Measurements from ENCODE around the gene NDST1. TPM values are rescaled to one million over a fixed set of nuclear protein-coding genes. Genes with fewer than 3 reads are reported as not detected.

Gene NDST1
- total RNA-seq, 6 experiments from 2014 or later: 126 to 199 (median 147) TPM

- Mint-ChIP-seq H3K36me3 (ENCODE audit: low read depth) (no peaks in the 10 kb centered on the region), H3K27me3 (ENCODE audit: insufficient read depth) (peaks cover 6% of the 10 kb centered on the region), H3K4me1 (ENCODE audit: low read depth) (peaks cover 15% of the 10 kb centered on the region), H3K4me3 (no peak overlapping the region), H3K9me3 (no peaks in the 10 kb centered on the region), H3K27ac (no peak overlapping the region)
- no peak for DNase-seq
- TF ChIP-seq, protein P1, sequence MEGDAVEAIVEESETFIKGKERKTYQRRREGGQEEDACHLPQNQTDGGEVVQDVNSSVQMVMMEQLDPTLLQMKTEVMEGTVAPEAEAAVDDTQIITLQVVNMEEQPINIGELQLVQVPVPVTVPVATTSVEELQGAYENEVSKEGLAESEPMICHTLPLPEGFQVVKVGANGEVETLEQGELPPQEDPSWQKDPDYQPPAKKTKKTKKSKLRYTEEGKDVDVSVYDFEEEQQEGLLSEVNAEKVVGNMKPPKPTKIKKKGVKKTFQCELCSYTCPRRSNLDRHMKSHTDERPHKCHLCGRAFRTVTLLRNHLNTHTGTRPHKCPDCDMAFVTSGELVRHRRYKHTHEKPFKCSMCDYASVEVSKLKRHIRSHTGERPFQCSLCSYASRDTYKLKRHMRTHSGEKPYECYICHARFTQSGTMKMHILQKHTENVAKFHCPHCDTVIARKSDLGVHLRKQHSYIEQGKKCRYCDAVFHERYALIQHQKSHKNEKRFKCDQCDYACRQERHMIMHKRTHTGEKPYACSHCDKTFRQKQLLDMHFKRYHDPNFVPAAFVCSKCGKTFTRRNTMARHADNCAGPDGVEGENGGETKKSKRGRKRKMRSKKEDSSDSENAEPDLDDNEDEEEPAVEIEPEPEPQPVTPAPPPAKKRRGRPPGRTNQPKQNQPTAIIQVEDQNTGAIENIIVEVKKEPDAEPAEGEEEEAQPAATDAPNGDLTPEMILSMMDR (IDR thresholded peaks at IDR 0.05): no peak
These were observed 90.9 kb downstream of the NDST1 start for GRCh38 chr5:150598821-150599273.

DNA sequence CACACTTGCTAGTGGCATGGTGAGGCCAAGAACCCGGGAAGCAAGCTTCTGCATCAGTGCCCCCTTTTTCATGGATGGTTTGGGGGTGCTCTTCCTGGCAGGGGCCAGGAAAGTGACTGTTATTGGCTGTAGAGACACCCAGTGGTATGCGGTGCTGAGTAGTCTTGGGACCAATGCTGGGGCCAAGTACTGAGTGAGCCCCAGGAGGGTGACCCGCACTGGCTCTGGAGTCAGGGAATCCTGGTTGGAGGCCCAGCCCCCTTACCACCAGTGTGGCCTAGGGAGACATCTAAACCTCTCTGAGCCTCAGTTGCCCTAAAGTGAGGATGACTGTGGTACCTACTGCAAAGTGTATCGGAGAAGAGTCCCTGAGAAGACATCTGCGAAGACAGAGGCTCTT is 91.3 kb downstream of the NDST1 start:
- DNase-seq: no peak
- Mint-ChIP-seq H3K36me3 (ENCODE audit: low read depth) (no peaks in the 10 kb centered on the region), H3K4me3 (no peak overlapping the region), H3K4me1 (ENCODE audit: low read depth) (peaks cover 14% of the 10 kb centered on the region), H3K27ac (no peak overlapping the region), H3K27me3 (ENCODE audit: insufficient read depth) (peaks cover 6% of the 10 kb centered on the region), H3K9me3 (no peaks in the 10 kb centered on the region)
- TF ChIP-seq, protein P1 (IDR thresholded peaks at IDR 0.05): no peak

GRCh38 chr5:150599917-150600511 is 92.1 kb downstream of the NDST1 start:
- peak; percentile 35 for DNase-seq
- Mint-ChIP-seq H3K4me3 (no peak overlapping the region), H3K9me3 (no peaks in the 10 kb centered on the region), H3K27me3 (ENCODE audit: insufficient read depth) (peaks cover 6% of the 10 kb centered on the region), H3K27ac (no peak overlapping the region), H3K36me3 (ENCODE audit: low read depth) (no peaks in the 10 kb centered on the region), H3K4me1 (ENCODE audit: low read depth) (peaks cover 14% of the 10 kb centered on the region)
- TF ChIP-seq, protein P1 (IDR thresholded peaks at IDR 0.05): no peak

DNA sequence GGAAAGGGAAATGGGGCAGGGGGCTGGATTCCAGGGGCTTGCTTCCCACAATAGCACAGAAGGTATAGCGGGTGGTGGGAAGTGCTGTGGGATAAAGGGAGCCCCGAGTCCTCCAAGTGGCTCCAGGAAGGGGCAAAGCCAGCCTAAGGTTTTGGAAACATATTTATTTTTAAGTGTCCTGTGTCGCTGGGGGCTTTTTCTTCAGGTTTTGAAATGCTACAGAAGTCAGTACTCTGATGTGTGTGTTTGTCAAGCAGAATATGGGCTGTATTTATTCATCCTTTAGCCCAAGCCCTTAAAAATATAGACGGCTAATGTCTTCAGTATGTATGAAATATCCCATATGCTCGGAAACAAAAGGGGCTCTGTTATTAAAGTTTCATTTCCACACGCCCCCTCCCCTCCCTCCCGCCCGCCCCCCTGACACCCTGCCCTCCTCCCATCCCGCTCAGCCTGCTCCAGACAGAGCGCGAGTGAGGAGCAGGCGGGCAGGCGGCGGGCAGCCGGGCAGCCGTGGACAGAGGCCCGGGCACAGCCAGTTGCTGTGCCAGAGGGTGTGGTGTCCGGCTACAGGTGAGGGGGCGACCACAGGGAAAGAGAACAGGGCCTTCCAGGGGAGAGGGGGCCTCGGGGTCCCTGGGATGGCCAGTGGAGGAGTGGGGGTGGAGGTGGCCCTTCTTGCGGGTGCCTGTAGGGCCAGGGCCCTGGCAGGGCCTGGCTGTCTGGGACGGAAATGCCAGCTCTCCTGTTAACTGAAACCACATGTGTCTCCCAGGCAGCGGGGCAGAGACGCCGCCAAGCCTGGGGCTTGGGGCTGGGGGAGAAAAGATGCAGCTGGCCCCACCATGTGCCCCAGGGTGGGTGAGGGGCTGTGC is 92.9 kb downstream of the NDST1 start:
- no peak for DNase-seq
- no peak overlapping the region for H3K27ac Mint-ChIP-seq
- TF ChIP-seq, protein P1 (IDR thresholded peaks at IDR 0.05): no peak
- H3K4me1 Mint-ChIP-seq (ENCODE audit: low read depth): peaks cover 14% of the 10 kb centered on the region
- no peaks in the 10 kb centered on the region for H3K9me3 Mint-ChIP-seq
- no peaks in the 10 kb centered on the region for H3K36me3 Mint-ChIP-seq (ENCODE audit: low read depth)
- H3K27me3 Mint-ChIP-seq (ENCODE audit: insufficient read depth): peaks cover 4% of the 10 kb centered on the region
- no peak overlapping the region for H3K4me3 Mint-ChIP-seq

DNA sequence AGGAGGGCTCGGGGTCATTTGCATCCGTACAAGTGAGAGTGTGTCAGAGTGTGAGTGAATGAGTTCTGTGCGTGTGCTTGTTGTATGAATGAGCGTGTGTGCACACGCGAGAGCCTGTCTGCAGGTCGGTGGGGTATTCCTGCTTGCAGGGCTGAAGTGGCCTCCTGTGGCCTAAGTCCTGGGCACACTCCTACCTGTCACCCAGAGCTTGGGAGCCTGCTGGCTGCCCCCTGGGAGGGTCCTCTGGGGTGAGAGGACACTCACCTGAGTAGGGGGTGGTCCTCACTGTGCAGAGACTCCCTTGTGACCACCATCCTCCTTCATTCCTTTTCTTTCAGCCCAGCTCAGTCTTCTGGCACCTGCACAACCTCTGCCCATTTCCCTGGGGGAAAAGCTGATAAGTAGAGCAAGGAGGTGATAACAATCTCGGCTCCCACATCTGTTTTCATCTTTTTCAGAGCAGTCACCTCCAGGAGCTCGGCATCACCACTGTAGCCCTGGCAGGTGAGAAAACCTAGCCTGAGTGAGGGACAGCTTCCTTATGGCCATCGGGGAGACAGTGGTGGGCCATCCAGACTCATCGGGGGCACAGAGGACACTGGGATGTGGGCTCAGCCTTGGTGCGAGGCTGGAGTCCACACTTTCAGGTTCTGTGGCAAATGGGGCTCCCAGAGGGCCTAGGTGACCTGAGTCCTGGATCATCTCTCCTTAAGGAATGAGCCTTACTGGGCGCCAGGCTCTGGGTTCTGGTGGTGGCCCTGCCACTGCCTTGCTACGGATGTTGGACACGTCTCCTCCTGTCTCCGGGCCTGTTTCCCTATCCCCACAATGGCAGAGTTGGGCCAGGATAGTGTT is 93.8 kb downstream of the NDST1 start:
- no peak overlapping the region for H3K4me3 Mint-ChIP-seq
- DNase-seq: no peak
- peaks cover 14% of the 10 kb centered on the region for H3K4me1 Mint-ChIP-seq (ENCODE audit: low read depth)
- TF ChIP-seq, protein P1 (IDR thresholded peaks at IDR 0.05): no peak
- H3K27ac Mint-ChIP-seq: no peak overlapping the region
- no peaks in the 10 kb centered on the region for H3K36me3 Mint-ChIP-seq (ENCODE audit: low read depth)
- H3K27me3 Mint-ChIP-seq (ENCODE audit: insufficient read depth): peaks cover 4% of the 10 kb centered on the region
- H3K9me3 Mint-ChIP-seq: no peaks in the 10 kb centered on the region
